GM18907 (cell line): ENCODE data around the gene ADGRL1.
"Not testable (repeated sequence)": the region's sequence is repeated elsewhere in the genome, so short reads cannot be mapped to it uniquely, and the experiment has no call there.

ENCODE experiments used
- ATAC-seq: cut with Tn5 transposase; IDR thresholded peaks from one replicate; pipeline ENCODE4 v1.9.1; 2021; ENCODE audit warnings: mild to moderate bottlenecking, moderate library complexity; ENCODE audit not compliant: unreplicated experiment

Gene ADGRL1

GRCh38 chr19:14221345-14221744 lies 15.4 kb upstream of the ADGRL1 start:
- ATAC-seq = not testable (repeated sequence)

GRCh38 chr19:14218620-14219330 lies 12.8 kb upstream of the ADGRL1 start:
- no peak for ATAC-seq

GRCh38 chr19:14217886-14218285 lies 11.9 kb upstream of the ADGRL1 start:
- ATAC-seq = not testable (repeated sequence)

- no peak for ATAC-seq
Measured at GRCh38 chr19:14214580-14214979, 8.6 kb upstream of the ADGRL1 start.

- ATAC-seq = not testable (repeated sequence)
Measured at GRCh38 chr19:14210182-14210581, 4.2 kb upstream of the ADGRL1 start.

- not testable (repeated sequence) for ATAC-seq
Measured at GRCh38 chr19:14209401-14209800, 3.4 kb upstream of the ADGRL1 start.

- ATAC-seq = not testable (repeated sequence)
Measured at GRCh38 chr19:14208496-14208895, 2.5 kb upstream of the ADGRL1 start.

- ATAC-seq = not testable (repeated sequence)
Measured at GRCh38 chr19:14207796-14208195, 1.8 kb upstream of the ADGRL1 start.

GRCh38 chr19:14206737-14207726 lies 1.1 kb upstream of the ADGRL1 start:
- not testable (repeated sequence) for ATAC-seq

- not testable (repeated sequence) for ATAC-seq
Measured at GRCh38 chr19:14206308-14206707, 339 bp upstream of the ADGRL1 start.

GRCh38 chr19:14204676-14205451 lies 1.1 kb downstream of the ADGRL1 start:
- not testable (repeated sequence) for ATAC-seq

- ATAC-seq = not testable (repeated sequence)
Measured at GRCh38 chr19:14204219-14204618, 1.8 kb downstream of the ADGRL1 start.

GRCh38 chr19:14203788-14204187 lies 2.2 kb downstream of the ADGRL1 start:
- not testable (repeated sequence) for ATAC-seq

- no peak for ATAC-seq
Measured at GRCh38 chr19:14203177-14203576, 2.8 kb downstream of the ADGRL1 start.

- not testable (repeated sequence) for ATAC-seq
Measured at GRCh38 chr19:14201481-14201880, 4.5 kb downstream of the ADGRL1 start.

GRCh38 chr19:14200147-14200841 lies 5.7 kb downstream of the ADGRL1 start:
- ATAC-seq = not testable (repeated sequence)

GRCh38 chr19:14198384-14199376 lies 7.3 kb downstream of the ADGRL1 start:
- ATAC-seq = no peak

- no peak for ATAC-seq
Measured at GRCh38 chr19:14197882-14198281, 8.1 kb downstream of the ADGRL1 start.

GRCh38 chr19:14197288-14197687 lies 8.7 kb downstream of the ADGRL1 start:
- not testable (repeated sequence) for ATAC-seq
